Astrocyte (in vitro differentiated cells and primary cell): ENCODE results near the gene PAK6.

Source experiments
- EZH2 ChIP-seq: IDR thresholded peaks from 2 replicates; pipeline ENCODE4 v1.6.1; 2012; ENCODE audit warnings: mild to moderate bottlenecking, low read length, inconsistent platforms; ENCODE audit not compliant: insufficient read depth
- TF ChIP-seq, protein P1 (sequence below): IDR thresholded peaks from 2 replicates; pipeline ENCODE4 v1.5.1; 2011; ENCODE audit warnings: low read depth, mild to moderate bottlenecking, inconsistent platforms, low read length, moderate library complexity; ENCODE audit not compliant: insufficient read depth

DNA sequence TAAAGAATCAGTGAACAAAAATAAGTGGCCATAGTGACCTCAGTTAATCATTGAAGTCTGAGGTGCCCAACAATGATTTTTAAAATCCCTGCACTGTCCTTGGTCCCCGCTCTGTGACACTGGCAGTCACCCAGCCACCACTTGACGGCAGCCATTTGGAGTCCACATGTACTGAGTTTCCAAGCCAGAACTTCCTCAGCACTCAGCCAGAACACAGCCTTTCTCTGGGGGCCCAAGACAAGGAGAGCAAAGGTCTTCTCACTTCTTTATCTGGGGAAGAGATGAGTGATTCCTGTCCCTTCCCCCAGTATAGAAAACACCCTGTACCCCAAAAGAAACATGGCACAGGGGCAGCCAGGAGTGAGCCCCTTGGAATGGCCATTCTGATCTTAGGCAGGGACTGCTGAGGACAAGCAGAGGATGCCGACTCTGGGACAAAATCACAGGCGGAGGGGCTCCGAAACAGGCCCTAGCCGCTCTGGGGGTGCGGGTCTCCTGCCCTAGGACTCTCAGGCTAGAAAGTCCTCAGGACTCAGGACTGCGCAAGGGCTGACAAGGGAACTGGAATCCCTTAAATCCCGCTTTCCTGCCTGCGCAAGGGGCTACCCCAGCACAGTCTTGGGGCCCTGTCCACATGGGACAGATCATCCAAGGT, 12.8 kb downstream of the PAK6 start:
- TF ChIP-seq, protein P1, sequence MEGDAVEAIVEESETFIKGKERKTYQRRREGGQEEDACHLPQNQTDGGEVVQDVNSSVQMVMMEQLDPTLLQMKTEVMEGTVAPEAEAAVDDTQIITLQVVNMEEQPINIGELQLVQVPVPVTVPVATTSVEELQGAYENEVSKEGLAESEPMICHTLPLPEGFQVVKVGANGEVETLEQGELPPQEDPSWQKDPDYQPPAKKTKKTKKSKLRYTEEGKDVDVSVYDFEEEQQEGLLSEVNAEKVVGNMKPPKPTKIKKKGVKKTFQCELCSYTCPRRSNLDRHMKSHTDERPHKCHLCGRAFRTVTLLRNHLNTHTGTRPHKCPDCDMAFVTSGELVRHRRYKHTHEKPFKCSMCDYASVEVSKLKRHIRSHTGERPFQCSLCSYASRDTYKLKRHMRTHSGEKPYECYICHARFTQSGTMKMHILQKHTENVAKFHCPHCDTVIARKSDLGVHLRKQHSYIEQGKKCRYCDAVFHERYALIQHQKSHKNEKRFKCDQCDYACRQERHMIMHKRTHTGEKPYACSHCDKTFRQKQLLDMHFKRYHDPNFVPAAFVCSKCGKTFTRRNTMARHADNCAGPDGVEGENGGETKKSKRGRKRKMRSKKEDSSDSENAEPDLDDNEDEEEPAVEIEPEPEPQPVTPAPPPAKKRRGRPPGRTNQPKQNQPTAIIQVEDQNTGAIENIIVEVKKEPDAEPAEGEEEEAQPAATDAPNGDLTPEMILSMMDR = no peak
- TF ChIP-seq EZH2 = no peak
